Fibroblast of mammary gland (primary cell): Measurements from ENCODE around the gene CYP1A2.

Experiments
- DNase-seq: peaks from one replicate; pipeline ENCODE4 v3.0.0-alpha.2; 2010; ENCODE audit warnings: low read depth
- H3K4me3 ChIP-seq: 2 replicates; pipeline ENCODE4 v1.5.1; 2011; ENCODE audit warnings: low read depth, mild to moderate bottlenecking, low read length, moderate library complexity; ENCODE audit not compliant: control insufficient read depth
- TF ChIP-seq, protein P1 (sequence below): conservative IDR thresholded peaks from 2 replicates; pipeline ENCODE4 v1.5.1; 2011; ENCODE audit warnings: low read depth, low read length, inconsistent platforms; ENCODE audit not compliant: control insufficient read depth, insufficient read depth

The CYP1A2 gene

DNA sequence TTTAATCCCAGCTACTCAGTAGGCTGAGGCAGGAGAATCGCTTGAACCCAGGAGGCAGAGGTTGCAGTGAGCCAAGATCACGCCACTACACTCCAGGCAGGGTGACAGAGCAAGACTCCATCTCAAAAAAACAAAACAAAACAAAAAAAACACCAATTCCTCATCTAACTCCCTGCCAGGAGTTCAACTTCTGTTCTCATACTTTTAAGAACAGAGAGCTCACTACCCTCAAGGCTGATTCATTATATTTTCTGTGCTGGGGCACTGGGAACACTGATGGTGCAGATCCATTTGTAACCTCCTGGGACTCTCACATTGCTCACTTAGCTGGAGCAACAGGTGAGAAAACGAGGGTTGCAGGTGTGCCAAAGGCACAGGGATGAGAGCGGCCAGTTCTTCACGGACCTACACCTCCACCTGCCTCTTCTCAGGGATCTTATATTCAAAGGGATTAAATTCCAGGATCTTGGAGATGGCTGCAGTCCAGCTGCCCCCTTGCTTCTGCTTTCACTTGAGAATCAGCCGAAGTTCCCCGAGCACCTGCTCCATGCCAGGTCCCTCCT is 20.9 kb downstream of the CYP1A2 start:
- H3K4me3 ChIP-seq: no peak overlapping the region
- DNase-seq: no peak
- TF ChIP-seq, protein P1, sequence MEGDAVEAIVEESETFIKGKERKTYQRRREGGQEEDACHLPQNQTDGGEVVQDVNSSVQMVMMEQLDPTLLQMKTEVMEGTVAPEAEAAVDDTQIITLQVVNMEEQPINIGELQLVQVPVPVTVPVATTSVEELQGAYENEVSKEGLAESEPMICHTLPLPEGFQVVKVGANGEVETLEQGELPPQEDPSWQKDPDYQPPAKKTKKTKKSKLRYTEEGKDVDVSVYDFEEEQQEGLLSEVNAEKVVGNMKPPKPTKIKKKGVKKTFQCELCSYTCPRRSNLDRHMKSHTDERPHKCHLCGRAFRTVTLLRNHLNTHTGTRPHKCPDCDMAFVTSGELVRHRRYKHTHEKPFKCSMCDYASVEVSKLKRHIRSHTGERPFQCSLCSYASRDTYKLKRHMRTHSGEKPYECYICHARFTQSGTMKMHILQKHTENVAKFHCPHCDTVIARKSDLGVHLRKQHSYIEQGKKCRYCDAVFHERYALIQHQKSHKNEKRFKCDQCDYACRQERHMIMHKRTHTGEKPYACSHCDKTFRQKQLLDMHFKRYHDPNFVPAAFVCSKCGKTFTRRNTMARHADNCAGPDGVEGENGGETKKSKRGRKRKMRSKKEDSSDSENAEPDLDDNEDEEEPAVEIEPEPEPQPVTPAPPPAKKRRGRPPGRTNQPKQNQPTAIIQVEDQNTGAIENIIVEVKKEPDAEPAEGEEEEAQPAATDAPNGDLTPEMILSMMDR: no peak

DNA sequence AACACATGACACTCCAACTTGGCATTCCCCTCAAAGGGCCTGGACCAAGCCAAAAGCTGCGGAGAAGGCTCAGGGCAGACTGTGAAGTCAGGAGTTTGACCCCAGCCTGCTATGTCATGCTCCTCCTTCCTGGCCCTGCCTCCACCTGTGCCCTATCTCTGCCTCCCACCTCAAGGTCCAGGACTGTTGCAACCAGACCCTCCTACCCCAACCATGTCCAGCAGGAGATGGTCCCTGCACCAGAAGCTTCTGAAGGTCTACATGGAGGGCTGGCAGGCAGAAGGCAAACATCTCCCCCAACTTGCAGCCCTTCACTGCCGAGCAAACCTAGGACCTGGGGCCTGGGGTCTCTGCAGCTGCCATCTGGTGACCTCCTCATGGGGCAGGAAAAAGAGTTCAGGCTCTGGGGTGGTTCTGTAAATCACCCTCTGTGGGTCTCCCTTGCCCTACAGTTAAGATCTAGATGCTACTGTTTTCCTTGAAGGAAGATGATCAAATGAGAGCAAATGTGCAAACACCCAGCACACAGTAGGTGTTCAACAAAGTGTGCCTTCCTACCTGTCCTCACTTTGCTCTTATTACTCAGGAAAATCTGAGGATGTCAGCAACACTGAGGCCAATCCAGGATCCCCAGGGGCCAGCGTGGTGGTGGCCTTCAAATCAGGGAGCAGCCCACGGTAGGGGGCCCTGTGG is 21.7 kb downstream of the CYP1A2 start:
- H3K4me3 ChIP-seq: no peak overlapping the region
- DNase-seq: no peak
- TF ChIP-seq, protein P1: no peak

DNA sequence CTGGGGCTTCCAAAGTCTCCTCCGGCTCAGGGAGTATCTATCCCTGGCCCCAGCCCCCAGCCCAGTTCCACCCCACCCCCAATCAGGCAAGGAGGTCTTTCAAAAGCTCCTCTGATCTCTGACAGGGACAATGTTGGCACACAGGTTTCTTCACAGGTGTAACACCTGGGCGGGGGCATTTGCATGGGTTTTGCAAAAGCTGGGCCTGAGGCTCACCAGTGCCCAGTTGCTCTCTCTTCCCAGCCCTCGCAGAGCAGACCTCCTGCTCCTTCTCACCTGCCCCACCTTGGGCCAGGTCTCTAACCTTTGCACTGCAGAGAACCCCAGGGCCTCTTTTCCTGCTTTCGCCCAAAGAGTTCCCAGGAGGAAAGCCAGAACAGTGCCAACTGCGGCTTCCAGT is 24.7 kb downstream of the CYP1A2 start:
- no peak for DNase-seq
- H3K4me3 ChIP-seq: no peak overlapping the region
- TF ChIP-seq, protein P1: no peak

- H3K4me3 ChIP-seq: no peak overlapping the region
- DNase-seq: no peak
- TF ChIP-seq, protein P1: no peak
Observed at GRCh38 chr15:74773731-74774252, 25.1 kb downstream of the CYP1A2 start.

GRCh38 chr15:74775132-74775562 is 26.5 kb downstream of the CYP1A2 start:
- H3K4me3 ChIP-seq: no peak overlapping the region
- DNase-seq: no peak
- TF ChIP-seq, protein P1: no peak

DNA sequence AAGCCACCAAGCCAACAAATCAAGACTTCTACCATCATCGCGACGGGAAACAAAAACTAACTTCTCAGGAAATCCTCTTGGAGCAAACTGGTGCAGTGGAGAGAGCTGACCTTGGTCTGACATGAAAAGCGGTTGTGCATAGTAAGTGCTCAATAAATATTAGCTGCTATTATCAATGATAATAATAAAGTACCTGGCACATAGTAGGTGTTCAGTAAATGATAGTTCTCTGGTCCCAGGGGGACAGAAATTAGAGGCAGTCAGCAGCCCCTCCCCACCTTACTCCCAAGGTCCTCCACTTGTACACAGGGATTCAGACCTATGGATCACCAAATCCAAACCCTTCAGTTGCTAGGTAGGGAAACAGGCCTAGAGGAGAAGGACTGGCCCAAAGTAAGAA is 27.2 kb downstream of the CYP1A2 start:
- H3K4me3 ChIP-seq: no peak overlapping the region
- TF ChIP-seq, protein P1: no peak

More for the DNA sequence above, 27.2 kb downstream of the CYP1A2 start:
- DNase-seq: no peak
